Prostate gland (tissue), 2 donors: ENCODE data around the gene ZFP1.

Source experiments
- CTCF ChIP-seq, 4 experiments: fragments of 200-600 bp in 2 of 4; fragments of 450-650 bp in 2 of 4; sonication (generic) in 2 of 4; IDR thresholded peaks; 1 replicate in 3 of 4; 2 replicates in 1 of 4; pipeline ENCODE4 v1.5.1; 2016 to 2019; ENCODE audit warnings: antibody characterized with exemption in 4 of 4, mild to moderate bottlenecking in 2 of 4, moderate library complexity in 2 of 4
- POLR2A ChIP-seq: fragments of 450-650 bp; IDR thresholded peaks from one replicate; pipeline ENCODE4 v1.6.1; 2016; ENCODE audit warnings: antibody characterized with exemption, mild to moderate bottlenecking
- POLR2AphosphoS5 ChIP-seq: sonication (generic); formaldehyde crosslinking; IDR thresholded peaks from one replicate; pipeline ENCODE4 v1.6.1; 2017; ENCODE audit warnings: antibody characterized with exemption

GRCh38 chr16:75138636-75139035, 9.7 kb upstream of the ZFP1 start:
- TF ChIP-seq CTCF (IDR thresholded peaks at IDR 0.05) (no peak), POLR2A (no peak), POLR2AphosphoS5 (no peak)
